Vagina (tissue), 2 donors: ENCODE measurements around the gene RNF224.

ENCODE experiments used
- CTCF ChIP-seq, 3 experiments: fragments of 450-650 bp in 2 of 3; fragments of 200-600 bp in 1 of 3; sonication (generic) in 1 of 3; IDR thresholded peaks; one replicate each; pipeline ENCODE4 v1.5.1; 2017 to 2019; ENCODE audit warnings: antibody characterized with exemption in 3 of 3, mild to moderate bottlenecking in 2 of 3, moderate library complexity in 2 of 3
- POLR2A ChIP-seq, 2 donors: fragments of 450-650 bp; IDR thresholded peaks; one replicate each; pipeline ENCODE4 v1.6.1; 2017; ENCODE audit warnings: antibody characterized with exemption in 2 of 2, mild to moderate bottlenecking in 2 of 2, moderate library complexity in 2 of 2
- POLR2AphosphoS5 ChIP-seq, 2 donors: sonication (generic); formaldehyde crosslinking; IDR thresholded peaks; one replicate each; pipeline ENCODE4 v1.9.0; 2017; ENCODE audit warnings: antibody characterized with exemption in 2 of 2, mild to moderate bottlenecking in 2 of 2, low read depth in 1 of 2; ENCODE audit not compliant: insufficient read depth in 1 of 2

GRCh38 chr9:137232510-137232909 is 5.2 kb downstream of the RNF224 start:
- TF ChIP-seq CTCF (IDR thresholded peaks at IDR 0.05), result no peak
- TF ChIP-seq POLR2AphosphoS5 (IDR thresholded peaks at IDR 0.05; ENCODE audit: insufficient read depth in 1 of 2, low read depth in 1 of 2), result no peak
- TF ChIP-seq POLR2A (IDR thresholded peaks at IDR 0.05), result no peak
